Activated CD8-positive, alpha-beta T cell treated with anti-CD3 and anti-CD28 coated beads for 36 hours (primary cell): ENCODE measurements around the gene DDR1. TPM values are rescaled to one million over a fixed set of nuclear protein-coding genes. Genes with fewer than 3 reads are reported as not detected.
"Not testable (repeated sequence)": the region's sequence is repeated elsewhere in the genome, so short reads cannot be mapped to it uniquely, and the experiment has no call there.

Experiments used
- ATAC-seq: fragments of 200-7000 bp; cut with Tn5 transposase; one replicate; pipeline ENCODE4 v1.10.0; 2021; ENCODE audit warnings: mild to moderate bottlenecking, moderate library complexity
- CTCF ChIA-PET: fragments of 350-600 bp; sonication (Branson Sonifier 250); formaldehyde crosslinking; loops from one replicate; lab custom pipeline; 2021; ENCODE audit warnings: antibody characterized with exemption; lab: Charles Lee
- POLR2A ChIA-PET: fragments of 350-600 bp; sonication (Branson Sonifier 250); formaldehyde crosslinking; loops from one replicate; lab custom pipeline; 2021; ENCODE audit warnings: antibody characterized with exemption; lab: Charles Lee
- DNase-seq: peaks from one replicate; pipeline ENCODE4 v3.0.0-alpha.2; 2020
- H3K27ac Mint-ChIP-seq: one replicate; pipeline ENCODE4 v1.8.0; 2021; ENCODE audit warnings: mild to moderate bottlenecking, mixed read lengths
- H3K27me3 Mint-ChIP-seq: one replicate; pipeline ENCODE4 v1.8.0; 2021; ENCODE audit warnings: mixed read lengths
- H3K36me3 Mint-ChIP-seq: one replicate; pipeline ENCODE4 v1.8.0; 2021; ENCODE audit warnings: low read depth, mixed read lengths
- H3K4me1 Mint-ChIP-seq: one replicate; pipeline ENCODE4 v1.8.0; 2021; ENCODE audit warnings: low read depth, mixed read lengths
- H3K4me3 Mint-ChIP-seq: one replicate; pipeline ENCODE4 v1.8.0; 2021; ENCODE audit warnings: mild to moderate bottlenecking, moderate library complexity, mixed read lengths
- H3K9me3 Mint-ChIP-seq: one replicate; pipeline ENCODE4 v1.8.0; 2021; ENCODE audit warnings: mixed read lengths
- intact Hi-C: fragments of 100-400 bp; cut with micrococcal nuclease; formaldehyde crosslinking; loops from one replicate; pipeline ENCODE4 v1.10.0; 2022
- total RNA-seq, 2 experiments: library from RNA; stranded (reverse); gene quantifications; one replicate each; pipeline ENCODE4 v1.2.3, GENCODE V29; 2021
- TF ChIP-seq, protein P1 (sequence below): fragments of 200-600 bp; IDR thresholded peaks from one replicate; pipeline ENCODE4 v1.8.0; 2022; ENCODE audit warnings: antibody characterized with exemption, mild to moderate bottlenecking

DDR1 gene
- total RNA-seq, 2 experiments from 2014 or later, result 14.4 to 14.5 TPM

DNA sequence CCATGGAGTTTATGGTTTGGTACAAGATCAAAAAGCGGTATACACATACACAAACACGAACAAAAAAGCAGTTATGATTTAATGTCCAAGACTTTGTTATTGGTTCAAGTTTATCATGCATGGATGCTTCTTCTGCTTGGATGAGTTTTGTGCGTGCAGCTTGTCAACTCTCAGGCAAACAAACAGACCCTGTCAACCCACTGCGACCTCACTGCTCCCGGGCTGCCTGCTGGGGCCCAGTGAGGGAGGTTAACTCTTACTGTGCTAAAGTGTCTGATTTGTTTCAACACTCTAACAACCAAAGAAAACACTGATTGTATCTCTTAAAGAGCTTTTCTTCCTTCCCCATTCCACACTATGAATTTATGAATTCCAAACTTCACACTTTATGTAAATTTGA is 26.8 kb upstream of the DDR1 start:
- Mint-ChIP-seq H3K4me3 (no peak overlapping the region), H3K4me1 (peaks cover 11% of the 10 kb centered on the region), H3K9me3 (peaks cover 16% of the 10 kb centered on the region), H3K27me3 (peaks cover 1% of the 10 kb centered on the region), H3K27ac (no peak overlapping the region), H3K36me3 (peaks cover 8% of the 10 kb centered on the region)
- ChIA-PET POLR2A (interaction anchor here (0.6 to 1.2 kb wide), 4 partner anchors 13 to 286 kb away, joined by 3 to 4 read pairs (median 4); no protein-coding TSS in a partner anchor), CTCF (interaction anchor here (1.2 to 1.5 kb wide), 4 partner anchors 14 to 316 kb away, joined by 3 read pairs; no protein-coding TSS in a partner anchor)
- DNase-seq (no peak), ATAC-seq (no peak)
- TF ChIP-seq, protein P1, sequence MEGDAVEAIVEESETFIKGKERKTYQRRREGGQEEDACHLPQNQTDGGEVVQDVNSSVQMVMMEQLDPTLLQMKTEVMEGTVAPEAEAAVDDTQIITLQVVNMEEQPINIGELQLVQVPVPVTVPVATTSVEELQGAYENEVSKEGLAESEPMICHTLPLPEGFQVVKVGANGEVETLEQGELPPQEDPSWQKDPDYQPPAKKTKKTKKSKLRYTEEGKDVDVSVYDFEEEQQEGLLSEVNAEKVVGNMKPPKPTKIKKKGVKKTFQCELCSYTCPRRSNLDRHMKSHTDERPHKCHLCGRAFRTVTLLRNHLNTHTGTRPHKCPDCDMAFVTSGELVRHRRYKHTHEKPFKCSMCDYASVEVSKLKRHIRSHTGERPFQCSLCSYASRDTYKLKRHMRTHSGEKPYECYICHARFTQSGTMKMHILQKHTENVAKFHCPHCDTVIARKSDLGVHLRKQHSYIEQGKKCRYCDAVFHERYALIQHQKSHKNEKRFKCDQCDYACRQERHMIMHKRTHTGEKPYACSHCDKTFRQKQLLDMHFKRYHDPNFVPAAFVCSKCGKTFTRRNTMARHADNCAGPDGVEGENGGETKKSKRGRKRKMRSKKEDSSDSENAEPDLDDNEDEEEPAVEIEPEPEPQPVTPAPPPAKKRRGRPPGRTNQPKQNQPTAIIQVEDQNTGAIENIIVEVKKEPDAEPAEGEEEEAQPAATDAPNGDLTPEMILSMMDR, result no peak
- intact Hi-C loops, result no loop called here

DNA sequence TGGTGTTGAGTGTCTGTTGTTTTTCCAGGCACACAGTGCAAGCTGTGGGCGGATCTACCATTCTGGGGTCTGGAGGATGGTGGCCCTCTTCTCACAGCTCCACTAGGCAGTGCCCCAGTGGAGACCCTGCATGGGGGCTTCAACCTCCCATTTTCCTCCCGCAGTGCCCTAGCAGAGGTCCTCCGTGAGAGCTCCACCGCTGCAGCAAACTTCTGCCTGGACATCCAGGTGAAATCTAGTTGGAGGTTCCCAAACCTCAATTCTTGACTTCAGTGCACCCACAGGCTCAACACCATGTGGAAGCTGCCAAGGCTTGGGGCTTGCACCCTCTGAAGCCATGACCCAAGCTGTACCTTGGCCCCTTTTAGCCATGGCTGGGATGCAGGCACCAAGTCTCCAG is 24.6 kb upstream of the DDR1 start:
- H3K4me3 Mint-ChIP-seq, H3K27me3 Mint-ChIP-seq, CTCF ChIA-PET, intact Hi-C loops, ATAC-seq, DNase-seq, H3K36me3 Mint-ChIP-seq, H3K27ac Mint-ChIP-seq: not testable (repeated sequence)
- Mint-ChIP-seq H3K4me1 (peaks cover 11% of the 10 kb centered on the region), H3K9me3 (peaks cover 16% of the 10 kb centered on the region)
- POLR2A ChIA-PET, result interaction anchor here (0.7 to 0.8 kb wide), 2 partner anchors 16 to 114 kb away, joined by 3 read pairs; no protein-coding TSS in a partner anchor

DNA sequence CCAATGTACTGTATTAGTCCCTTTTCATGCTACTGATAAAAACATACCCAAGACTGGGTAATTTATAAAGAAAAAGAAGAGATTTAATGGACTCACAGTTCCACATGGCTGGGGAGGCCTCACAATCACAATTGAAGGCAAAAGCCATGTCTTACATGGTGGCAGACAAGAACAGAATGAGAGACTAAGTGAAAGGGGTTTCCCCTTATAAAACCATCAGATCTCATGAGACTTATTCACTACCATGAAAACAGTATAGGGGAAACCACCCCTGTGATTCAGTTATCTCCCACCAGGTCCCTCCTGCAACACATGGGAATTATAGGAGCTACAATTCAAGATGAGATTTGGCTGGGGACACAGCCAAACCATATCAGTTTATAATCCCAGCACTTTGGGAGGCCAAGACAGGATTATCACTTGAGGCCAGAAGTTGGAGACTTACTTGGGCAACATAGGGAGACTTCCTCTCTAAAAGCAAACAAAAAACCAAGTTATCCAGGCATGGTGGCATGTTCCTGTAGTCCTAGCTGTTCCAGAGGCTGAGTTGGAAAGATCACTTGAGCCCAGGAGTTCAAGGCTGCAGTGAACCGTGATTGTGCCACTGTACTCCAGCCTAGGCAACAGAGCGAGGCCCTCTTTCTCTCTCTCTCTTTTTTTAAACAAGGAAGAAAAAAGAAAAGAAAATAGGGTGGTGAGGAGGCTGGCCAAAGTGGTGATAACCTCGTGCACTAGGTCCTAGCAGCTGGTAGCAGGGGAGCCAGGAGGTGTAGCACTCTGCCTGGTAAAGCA is 22.9 kb upstream of the DDR1 start:
- peaks cover 8% of the 10 kb centered on the region for H3K36me3 Mint-ChIP-seq
- intact Hi-C loops, result no loop called here
- peak overlapping the region; percentile 30 for H3K27ac Mint-ChIP-seq
- ChIA-PET CTCF (interaction anchor here (2.0 to 2.7 kb wide), 2 partner anchors 16 to 32 kb away, joined by 4 to 10 read pairs; no protein-coding TSS in a partner anchor), POLR2A (interaction anchor here (1.5 kb wide), 1 partner anchor 21 kb away, joined by 3 read pairs; no protein-coding TSS in a partner anchor)
- TF ChIP-seq, protein P1, result no peak
- H3K4me3 Mint-ChIP-seq, result no peak overlapping the region
- peaks cover 11% of the 10 kb centered on the region for H3K4me1 Mint-ChIP-seq
- peak; percentile 69 for ATAC-seq
- DNase-seq, result no peak
- peaks cover 16% of the 10 kb centered on the region for H3K9me3 Mint-ChIP-seq
- H3K27me3 Mint-ChIP-seq, result peaks cover 1% of the 10 kb centered on the region

GRCh38 chr6:30862156-30862875 is 22.0 kb upstream of the DDR1 start:
- no peak overlapping the region for H3K4me3 Mint-ChIP-seq
- peaks cover 16% of the 10 kb centered on the region for H3K9me3 Mint-ChIP-seq
- peaks cover 8% of the 10 kb centered on the region for H3K36me3 Mint-ChIP-seq
- intact Hi-C loops, result no loop called here
- TF ChIP-seq, protein P1, result no peak
- H3K27ac Mint-ChIP-seq, result no peak overlapping the region
- ATAC-seq (no peak), DNase-seq (no peak)
- ChIA-PET CTCF (interaction anchor here (0.6 to 2.7 kb wide), 3 partner anchors 15 to 182 kb away, joined by 3 to 10 read pairs (median 4); no protein-coding TSS in a partner anchor), POLR2A (interaction anchor here (0.7 to 1.5 kb wide), 2 partner anchors 21 to 54 kb away, joined by 3 read pairs; no protein-coding TSS in a partner anchor)
- peaks cover 11% of the 10 kb centered on the region for H3K4me1 Mint-ChIP-seq
- H3K27me3 Mint-ChIP-seq, result no peaks in the 10 kb centered on the region

- DNase-seq, result no peak
- ChIA-PET POLR2A (interaction anchor here (0.7 kb wide), 1 partner anchor 40 kb away, joined by 3 read pairs; no protein-coding TSS in a partner anchor), CTCF (interaction anchor here (1.3 kb wide), 1 partner anchor 13 kb away, joined by 5 read pairs; no protein-coding TSS in a partner anchor)
- Mint-ChIP-seq H3K4me3 (no peak overlapping the region), H3K36me3 (peaks cover 12% of the 10 kb centered on the region), H3K27ac (no peak overlapping the region), H3K9me3 (peaks cover 21% of the 10 kb centered on the region), H3K27me3 (no peaks in the 10 kb centered on the region), H3K4me1 (peaks cover 11% of the 10 kb centered on the region)
- TF ChIP-seq, protein P1, result no peak
- ATAC-seq, result no peak
- intact Hi-C loops, result no loop called here
Measured at GRCh38 chr6:30864325-30864724, 20.0 kb upstream of the DDR1 start.

DNA sequence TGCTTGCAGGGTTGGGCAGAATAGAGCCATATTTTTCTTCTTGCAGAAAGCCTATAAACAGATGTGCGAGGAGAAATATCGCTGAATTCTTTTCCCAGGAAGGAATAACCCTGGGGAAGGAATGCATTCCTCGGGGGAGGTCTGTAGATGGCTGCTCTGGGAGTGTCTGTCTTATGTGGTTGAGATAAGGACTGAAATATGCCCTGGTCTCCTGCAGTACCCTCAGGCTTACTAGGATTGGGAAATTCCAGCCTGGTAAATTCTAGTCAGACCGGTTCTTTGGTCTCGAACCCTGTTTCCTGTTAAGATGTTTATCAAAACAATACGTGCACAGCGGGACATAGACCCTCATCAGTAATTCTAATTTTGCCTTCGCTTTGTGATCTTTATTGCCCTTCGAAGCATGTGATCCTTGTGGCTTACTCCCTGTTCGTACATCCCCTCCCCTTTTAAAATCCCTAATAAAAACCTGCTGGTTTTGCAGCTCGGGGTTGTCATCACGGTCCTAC is 15.0 kb upstream of the DDR1 start:
- H3K27me3 Mint-ChIP-seq, POLR2A ChIA-PET, intact Hi-C loops, DNase-seq, ATAC-seq, H3K27ac Mint-ChIP-seq, H3K4me3 Mint-ChIP-seq, CTCF ChIA-PET: not testable (repeated sequence)
- Mint-ChIP-seq H3K36me3 (peaks cover 35% of the 10 kb centered on the region), H3K9me3 (peaks cover 35% of the 10 kb centered on the region), H3K4me1 (peaks cover 22% of the 10 kb centered on the region)
